SK-N-SH treated with all-trans-retinoic acid at 6 μM for 48 hours (cell line): Measurements from ENCODE around the gene MIEF2.

Experiments used
- ARNTL ChIP-seq: fragments of 450-650 bp; formaldehyde crosslinking; IDR thresholded peaks from 2 replicates; pipeline ENCODE4 v1.5.0; 2020; ENCODE audit warnings: low read depth, mild to moderate bottlenecking, moderate library complexity, borderline replicate concordance
- ESRRG ChIP-seq: fragments of 250-450 bp; sonication (Bioruptor Pico); IDR thresholded peaks from 2 replicates; pipeline ENCODE4 v1.6.1; 2021; ENCODE audit warnings: mild to moderate bottlenecking
- GLIS3 ChIP-seq: fragments of 250-450 bp; sonication (Bioruptor Pico); IDR thresholded peaks from 2 replicates; pipeline ENCODE4 v1.5.0; 2020; ENCODE audit warnings: mild to moderate bottlenecking, moderate library complexity
- ISL1 ChIP-seq: fragments of 250-450 bp; sonication (Bioruptor Pico); IDR thresholded peaks from 2 replicates; pipeline ENCODE4 v2.1.2; 2022; ENCODE audit warnings: mild to moderate bottlenecking, moderate library complexity
- RARB ChIP-seq: fragments of 250-450 bp; sonication (Bioruptor Pico); IDR thresholded peaks from 2 replicates; pipeline ENCODE4 v1.8.0; 2021; ENCODE audit warnings: mild to moderate bottlenecking, moderate library complexity
- SNAI2 ChIP-seq: fragments of 250-450 bp; sonication (Bioruptor Pico); IDR thresholded peaks from 2 replicates; pipeline ENCODE4 v1.5.0; 2020; ENCODE audit warnings: mild to moderate bottlenecking, moderate library complexity
- ZFP30 ChIP-seq: fragments of 450-650 bp; formaldehyde crosslinking; IDR thresholded peaks from 2 replicates; pipeline ENCODE4 v1.5.0; 2022; ENCODE audit warnings: mild to moderate bottlenecking, moderate library complexity
- ZNF8 ChIP-seq: fragments of 450-650 bp; formaldehyde crosslinking; IDR thresholded peaks from 2 replicates; pipeline ENCODE4 v1.5.0; 2020; ENCODE audit warnings: mild to moderate bottlenecking, moderate library complexity
- TF ChIP-seq, protein P1 (sequence below): fragments of 250-450 bp; sonication (Bioruptor Pico); IDR thresholded peaks from 2 replicates; pipeline ENCODE4 v1.5.1; 2020; ENCODE audit warnings: low read depth, mild to moderate bottlenecking, moderate library complexity
- TF ChIP-seq, protein P2 (sequence below): fragments of 250-450 bp; sonication (Bioruptor Pico); IDR thresholded peaks from 2 replicates; pipeline ENCODE4 v1.8.0; 2020; ENCODE audit warnings: mild to moderate bottlenecking, moderate library complexity, borderline replicate concordance
- TF ChIP-seq, protein P3 (sequence below): fragments of 250-450 bp; sonication (Bioruptor Pico); IDR thresholded peaks from 2 replicates; pipeline ENCODE4 v1.8.0; 2021; ENCODE audit warnings: low read depth, mild to moderate bottlenecking, moderate library complexity, borderline replicate concordance

DNA sequence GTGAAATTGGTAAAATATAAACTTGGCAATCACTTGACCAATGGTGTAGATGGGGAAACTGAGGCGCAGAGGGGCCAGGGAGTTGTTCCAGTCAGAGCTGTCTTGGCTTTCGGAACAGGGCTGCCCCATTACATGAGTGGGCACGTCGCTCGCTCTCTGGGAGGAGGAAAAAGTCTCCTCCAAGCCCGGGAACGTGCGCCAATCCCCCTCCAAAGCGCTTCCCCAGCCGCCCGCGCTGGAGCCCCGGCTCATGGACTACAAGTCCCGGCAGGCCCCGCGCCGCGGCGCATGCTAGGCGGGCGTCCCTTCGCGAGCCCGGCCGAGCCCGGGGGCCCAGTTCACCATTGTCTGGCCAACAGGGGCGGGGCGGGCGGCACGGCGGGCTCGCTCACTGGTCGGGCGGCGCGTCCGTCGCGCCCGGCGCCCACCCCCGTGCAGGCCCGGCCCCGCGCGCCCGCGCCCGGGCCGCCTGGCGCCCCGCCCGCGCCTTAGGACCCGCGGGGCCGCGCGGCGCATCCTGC, 35.3 kb upstream of the MIEF2 start, which contains the start of gene LLGL1:
- TF ChIP-seq ISL1 (CRISPR knock-in tag) (no peak), ZFP30 (no peak), SNAI2 (CRISPR knock-in tag) (no peak), ZNF8 (CRISPR knock-in tag) (no peak), ESRRG (CRISPR knock-in tag) (no peak), RARB (no peak), GLIS3 (no peak), ARNTL (no peak)
- TF ChIP-seq, protein P1, sequence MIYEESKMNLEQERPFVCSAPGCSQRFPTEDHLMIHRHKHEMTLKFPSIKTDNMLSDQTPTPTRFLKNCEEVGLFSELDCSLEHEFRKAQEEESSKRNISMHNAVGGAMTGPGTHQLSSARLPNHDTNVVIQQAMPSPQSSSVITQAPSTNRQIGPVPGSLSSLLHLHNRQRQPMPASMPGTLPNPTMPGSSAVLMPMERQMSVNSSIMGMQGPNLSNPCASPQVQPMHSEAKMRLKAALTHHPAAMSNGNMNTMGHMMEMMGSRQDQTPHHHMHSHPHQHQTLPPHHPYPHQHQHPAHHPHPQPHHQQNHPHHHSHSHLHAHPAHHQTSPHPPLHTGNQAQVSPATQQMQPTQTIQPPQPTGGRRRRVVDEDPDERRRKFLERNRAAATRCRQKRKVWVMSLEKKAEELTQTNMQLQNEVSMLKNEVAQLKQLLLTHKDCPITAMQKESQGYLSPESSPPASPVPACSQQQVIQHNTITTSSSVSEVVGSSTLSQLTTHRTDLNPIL = no peak
- TF ChIP-seq, protein P2, sequence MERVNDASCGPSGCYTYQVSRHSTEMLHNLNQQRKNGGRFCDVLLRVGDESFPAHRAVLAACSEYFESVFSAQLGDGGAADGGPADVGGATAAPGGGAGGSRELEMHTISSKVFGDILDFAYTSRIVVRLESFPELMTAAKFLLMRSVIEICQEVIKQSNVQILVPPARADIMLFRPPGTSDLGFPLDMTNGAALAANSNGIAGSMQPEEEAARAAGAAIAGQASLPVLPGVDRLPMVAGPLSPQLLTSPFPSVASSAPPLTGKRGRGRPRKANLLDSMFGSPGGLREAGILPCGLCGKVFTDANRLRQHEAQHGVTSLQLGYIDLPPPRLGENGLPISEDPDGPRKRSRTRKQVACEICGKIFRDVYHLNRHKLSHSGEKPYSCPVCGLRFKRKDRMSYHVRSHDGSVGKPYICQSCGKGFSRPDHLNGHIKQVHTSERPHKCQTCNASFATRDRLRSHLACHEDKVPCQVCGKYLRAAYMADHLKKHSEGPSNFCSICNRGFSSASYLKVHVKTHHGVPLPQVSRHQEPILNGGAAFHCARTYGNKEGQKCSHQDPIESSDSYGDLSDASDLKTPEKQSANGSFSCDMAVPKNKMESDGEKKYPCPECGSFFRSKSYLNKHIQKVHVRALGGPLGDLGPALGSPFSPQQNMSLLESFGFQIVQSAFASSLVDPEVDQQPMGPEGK = no peak
- TF ChIP-seq, protein P3, sequence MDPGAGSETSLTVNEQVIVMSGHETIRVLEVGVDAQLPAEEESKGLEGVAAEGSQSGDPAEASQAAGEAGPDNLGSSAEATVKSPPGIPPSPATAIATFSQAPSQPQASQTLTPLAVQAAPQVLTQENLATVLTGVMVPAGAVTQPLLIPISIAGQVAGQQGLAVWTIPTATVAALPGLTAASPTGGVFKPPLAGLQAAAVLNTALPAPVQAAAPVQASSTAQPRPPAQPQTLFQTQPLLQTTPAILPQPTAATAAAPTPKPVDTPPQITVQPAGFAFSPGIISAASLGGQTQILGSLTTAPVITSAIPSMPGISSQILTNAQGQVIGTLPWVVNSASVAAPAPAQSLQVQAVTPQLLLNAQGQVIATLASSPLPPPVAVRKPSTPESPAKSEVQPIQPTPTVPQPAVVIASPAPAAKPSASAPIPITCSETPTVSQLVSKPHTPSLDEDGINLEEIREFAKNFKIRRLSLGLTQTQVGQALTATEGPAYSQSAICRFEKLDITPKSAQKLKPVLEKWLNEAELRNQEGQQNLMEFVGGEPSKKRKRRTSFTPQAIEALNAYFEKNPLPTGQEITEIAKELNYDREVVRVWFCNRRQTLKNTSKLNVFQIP (CRISPR knock-in tag) = no peak
